GM21381 (cell line): ENCODE results near the gene GNPDA1.

Experiments
- ATAC-seq: cut with Tn5 transposase; IDR thresholded peaks from one replicate; pipeline ENCODE4 v1.9.1; 2021; ENCODE audit warnings: mild to moderate bottlenecking, moderate library complexity; ENCODE audit not compliant: unreplicated experiment

Gene GNPDA1

GRCh38 chr5:142024771-142025304 lies 12.0 kb upstream of the GNPDA1 start:
- ATAC-seq, result peak; percentile 100

GRCh38 chr5:142023836-142024235 lies 11.0 kb upstream of the GNPDA1 start:
- no peak for ATAC-seq

DNA sequence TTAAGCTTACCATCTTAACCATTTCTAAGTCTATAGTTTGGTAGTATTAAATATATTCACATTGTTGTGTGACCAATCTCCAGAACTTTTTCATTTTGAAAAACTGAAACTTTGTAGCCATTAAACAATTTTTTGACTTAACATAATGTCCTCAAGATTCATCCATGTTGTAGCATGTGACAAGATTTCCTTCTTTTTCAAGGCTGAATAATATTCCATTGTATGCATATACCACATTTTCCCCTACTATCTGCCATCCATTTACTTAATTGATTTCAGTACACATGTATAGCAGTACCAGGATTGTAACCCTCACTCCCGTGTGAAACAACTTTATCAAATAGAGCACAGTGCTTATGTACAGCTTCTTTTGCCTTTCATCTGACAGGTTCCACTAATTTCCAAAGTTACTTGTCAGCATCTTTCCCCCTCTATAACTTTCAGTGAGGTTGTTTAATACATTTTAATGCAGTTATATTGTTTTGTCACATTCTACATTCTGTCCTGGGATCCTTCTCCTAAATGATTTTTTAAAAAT lies 7.4 kb upstream of the GNPDA1 start:
- ATAC-seq, result no peak

GRCh38 chr5:142017832-142018427 lies 5.1 kb upstream of the GNPDA1 start:
- peak; percentile 44 for ATAC-seq

GRCh38 chr5:142016556-142016955 lies 3.7 kb upstream of the GNPDA1 start:
- ATAC-seq, result peak; percentile 26

GRCh38 chr5:142015781-142016533 lies 3.1 kb upstream of the GNPDA1 start:
- peak; percentile 38 for ATAC-seq

- ATAC-seq, result peak; percentile 26
Measured at GRCh38 chr5:142014911-142015584, 2.2 kb upstream of the GNPDA1 start.

GRCh38 chr5:142013734-142014521 lies 1.1 kb upstream of the GNPDA1 start:
- ATAC-seq, result no peak

- ATAC-seq, result no peak
Measured at GRCh38 chr5:142012186-142012785, 541 bp downstream of the GNPDA1 start.

- ATAC-seq, result no peak
Measured at GRCh38 chr5:142011572-142012185, 1.1 kb downstream of the GNPDA1 start.

- no peak for ATAC-seq
Measured at GRCh38 chr5:142009886-142010285, 2.9 kb downstream of the GNPDA1 start.

DNA sequence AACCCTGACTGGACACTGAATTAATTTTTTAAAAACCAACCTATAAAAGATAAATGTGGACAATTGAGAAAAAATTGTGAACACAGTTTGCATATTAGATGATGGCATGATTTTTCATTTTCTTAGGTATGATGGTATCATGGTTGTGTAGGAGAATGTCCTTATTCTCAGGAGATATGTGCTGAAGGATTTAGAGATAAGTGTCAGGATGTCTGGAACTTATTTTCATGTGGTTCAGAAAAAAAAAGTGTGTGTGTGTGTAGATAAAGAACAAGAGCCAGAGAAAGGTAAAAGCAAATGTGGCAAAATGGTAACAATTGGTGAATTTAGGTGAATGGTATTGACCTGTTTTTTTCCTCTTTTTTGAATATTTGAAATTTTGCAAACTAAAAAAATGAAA lies 4.0 kb downstream of the GNPDA1 start:
- no peak for ATAC-seq

DNA sequence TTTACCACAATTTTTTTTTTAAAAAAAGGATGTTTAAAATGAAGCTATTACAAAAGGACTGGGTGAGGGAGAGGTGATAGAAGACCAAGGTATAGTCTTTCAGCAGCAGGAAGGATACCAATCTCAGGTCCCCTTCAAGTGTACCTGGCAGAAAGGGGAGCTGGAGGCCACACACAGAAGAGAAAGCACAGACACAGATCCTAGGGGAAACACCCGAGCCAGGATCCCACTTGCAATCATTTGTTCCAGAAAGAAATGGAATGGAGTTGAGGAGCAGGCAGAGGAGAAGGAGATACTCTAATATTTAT lies 5.6 kb downstream of the GNPDA1 start:
- no peak for ATAC-seq

GRCh38 chr5:142006363-142007236 lies 6.2 kb downstream of the GNPDA1 start:
- ATAC-seq, result no peak

- ATAC-seq, result no peak
Measured at GRCh38 chr5:142003266-142003800, 9.5 kb downstream of the GNPDA1 start.

GRCh38 chr5:142000704-142001484 lies 11.9 kb downstream of the GNPDA1 start:
- no peak for ATAC-seq

- no peak for ATAC-seq
Measured at GRCh38 chr5:142000173-142000572, 12.7 kb downstream of the GNPDA1 start.

GRCh38 chr5:141997358-141997960 lies 15.4 kb downstream of the GNPDA1 start:
- no peak for ATAC-seq
